Activated T-helper 1 cell treated with anti-CD3 and anti-CD28 coated beads, Interleukin-2, amount 50 U/mL, for 16 hours (primary cell): ENCODE measurements around the gene CFB.
A peak's percentile ranks its signal among the peaks of the same experiment; 100 is the strongest.
"Not testable (repeated sequence)": the region's sequence is repeated elsewhere in the genome, so short reads cannot be mapped to it uniquely, and the experiment has no call there.

Experiments
- DNase-seq, 2 donors: peaks; one replicate each; pipeline ENCODE4 v3.0.0-alpha.2; 2020; ENCODE audit warnings: low read depth in 1 of 2, low spot score in 1 of 2

Gene CFB

GRCh38 chr6:31970604-31971271 lies 24.8 kb downstream of the CFB start:
- no peak for DNase-seq

DNA sequence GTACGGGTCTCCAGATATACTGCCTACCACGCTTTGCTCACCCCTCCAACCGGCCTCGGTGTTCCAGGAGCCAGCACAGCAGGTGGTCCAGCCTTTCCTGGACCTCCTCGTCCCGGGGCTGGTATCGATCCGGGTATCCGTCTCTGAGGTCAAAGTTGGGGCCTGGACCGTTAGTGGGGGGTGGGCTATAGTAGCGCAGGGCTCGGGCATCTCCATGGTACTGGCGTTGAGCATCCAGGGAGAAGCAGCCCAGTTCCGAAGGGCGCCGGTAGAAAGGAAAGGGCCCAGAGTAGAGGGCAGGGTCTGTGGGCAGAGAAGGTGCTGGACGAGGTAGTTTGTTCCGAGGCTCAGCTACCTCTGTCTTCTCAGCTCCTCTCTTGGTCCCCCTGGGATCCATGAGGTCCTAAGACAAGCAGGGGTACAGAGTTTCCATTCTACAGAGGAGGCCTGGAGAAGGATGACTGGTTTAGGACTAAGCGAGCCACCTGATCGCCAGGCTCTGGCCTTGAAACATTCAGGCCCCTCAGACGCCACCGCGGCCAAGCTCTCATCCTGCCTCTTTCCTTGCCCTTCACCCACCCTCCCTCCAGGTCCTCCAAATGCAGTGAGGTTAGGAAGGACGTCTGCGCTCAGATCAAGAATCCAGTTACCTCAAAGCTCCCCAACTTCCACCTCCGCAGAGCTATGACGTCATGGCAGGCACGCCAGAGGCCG lies 25.5 kb downstream of the CFB start:
- no peak for DNase-seq

- DNase-seq: peak; percentile 86 to 96
These were observed 26.3 kb downstream of the CFB start, which contains the start of gene DXO for GRCh38 chr6:31971993-31972708. TSS of gene DXO (minus strand) at chr6:31972138. CDS start at chr6:31971675, 463 bp downstream.

DNA sequence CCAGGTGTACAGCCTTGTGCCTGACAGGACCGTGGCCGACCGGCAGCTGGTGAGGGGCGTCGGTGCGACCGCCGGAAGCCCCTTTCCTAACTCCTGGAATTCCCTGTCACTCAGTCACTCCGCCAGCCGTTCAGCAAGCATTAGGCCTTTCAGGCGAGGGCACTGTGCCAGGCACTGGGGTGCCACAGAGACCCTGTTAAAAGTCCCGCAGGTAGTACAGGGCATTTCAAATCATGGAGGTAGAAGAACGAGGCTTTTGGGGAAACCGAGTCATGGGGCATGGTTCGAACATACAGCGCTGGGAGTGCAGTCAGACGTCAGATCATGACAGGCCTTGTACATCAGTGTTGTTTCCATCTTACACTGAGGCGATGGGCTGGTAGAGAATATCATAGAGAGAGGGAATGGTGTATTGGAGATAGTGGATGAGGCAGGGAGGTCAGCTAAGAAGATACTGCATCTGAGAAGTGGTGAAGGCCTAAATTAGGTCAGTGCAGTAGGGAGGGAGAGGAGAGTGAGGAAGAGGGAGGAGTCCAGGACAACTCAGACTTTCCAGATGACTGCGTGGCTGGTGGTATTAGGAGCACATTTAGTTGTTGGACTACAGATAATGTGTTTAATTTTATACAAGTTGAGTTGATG lies 26.9 kb downstream of the CFB start:
- DNase-seq: no peak

DNA sequence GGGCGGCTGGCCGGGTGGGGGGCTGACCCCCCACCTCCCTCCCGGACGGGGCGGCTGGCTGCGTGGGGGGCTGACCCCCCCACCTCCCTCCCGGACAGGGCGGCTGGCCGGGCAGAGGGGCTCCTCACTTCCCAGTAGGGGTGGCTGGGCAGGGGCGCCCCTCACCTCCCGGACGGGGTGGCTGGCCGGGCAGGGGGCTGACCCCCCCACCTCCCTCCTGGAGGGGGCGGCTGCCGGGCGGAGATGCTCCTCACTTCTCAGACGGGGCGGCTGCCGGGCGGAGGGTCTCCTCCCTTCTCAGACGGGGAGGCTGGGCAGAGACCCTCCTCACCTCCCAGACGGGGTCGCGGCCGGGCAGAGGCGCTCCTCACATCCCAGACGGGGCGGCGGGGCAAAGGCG lies 30.2 kb downstream of the CFB start:
- DNase-seq: not testable (repeated sequence)

- no peak for DNase-seq
These were observed 32.0 kb downstream of the CFB start for GRCh38 chr6:31977816-31978431.

DNA sequence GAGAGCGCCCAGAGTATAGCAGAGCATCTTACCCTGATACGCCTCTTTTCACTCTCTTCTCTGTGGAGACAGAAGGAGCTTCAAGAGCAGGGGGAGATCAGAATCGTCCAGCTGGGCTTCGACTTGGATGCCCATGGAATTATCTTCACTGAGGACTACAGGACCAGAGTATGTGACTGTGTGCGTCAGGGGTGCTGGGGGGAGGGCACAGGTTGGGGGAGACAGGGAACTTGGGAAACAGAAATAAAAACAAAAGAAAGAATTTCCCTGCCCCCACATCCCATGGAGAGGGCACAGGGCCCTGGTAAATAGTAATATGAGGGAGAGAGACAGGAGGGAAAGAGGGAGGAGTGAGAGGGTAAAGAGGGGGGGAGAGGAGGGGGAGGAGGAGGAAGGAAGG lies 32.9 kb downstream of the CFB start:
- DNase-seq: no peak

GRCh38 chr6:31979238-31979898 lies 33.5 kb downstream of the CFB start:
- no peak for DNase-seq

- not testable (repeated sequence) for DNase-seq
These were observed 34.4 kb downstream of the CFB start for GRCh38 chr6:31980195-31980876.

GRCh38 chr6:31980998-31981397 lies 35.1 kb downstream of the CFB start:
- DNase-seq: not testable (repeated sequence)

- DNase-seq: not testable (repeated sequence)
These were observed 35.8 kb downstream of the CFB start, which contains the start of gene C4A for GRCh38 chr6:31981744-31982143. TSS of gene C4A (plus strand) at chr6:31982057. CDS start at chr6:31982108, 51 bp downstream.

DNA sequence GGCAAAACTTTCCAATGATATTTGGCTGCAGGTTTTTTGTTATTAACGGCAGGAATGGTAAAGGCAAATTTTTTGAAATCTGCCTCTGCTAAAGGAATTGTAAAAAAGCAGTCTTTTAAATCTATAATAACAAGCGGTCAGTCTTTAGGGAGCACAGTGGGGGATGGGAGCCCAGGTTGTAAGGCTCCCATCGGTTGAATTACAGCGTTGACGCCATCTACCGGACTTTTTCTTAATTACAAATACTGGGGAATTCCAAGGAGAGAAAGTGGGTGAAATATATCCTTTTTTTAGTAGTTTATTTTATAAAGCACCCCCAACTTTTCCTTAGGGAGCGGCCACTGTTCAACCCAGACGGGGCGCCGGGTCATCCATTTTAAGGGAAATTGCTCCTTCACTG lies 43.5 kb downstream of the CFB start:
- DNase-seq: not testable (repeated sequence)

DNA sequence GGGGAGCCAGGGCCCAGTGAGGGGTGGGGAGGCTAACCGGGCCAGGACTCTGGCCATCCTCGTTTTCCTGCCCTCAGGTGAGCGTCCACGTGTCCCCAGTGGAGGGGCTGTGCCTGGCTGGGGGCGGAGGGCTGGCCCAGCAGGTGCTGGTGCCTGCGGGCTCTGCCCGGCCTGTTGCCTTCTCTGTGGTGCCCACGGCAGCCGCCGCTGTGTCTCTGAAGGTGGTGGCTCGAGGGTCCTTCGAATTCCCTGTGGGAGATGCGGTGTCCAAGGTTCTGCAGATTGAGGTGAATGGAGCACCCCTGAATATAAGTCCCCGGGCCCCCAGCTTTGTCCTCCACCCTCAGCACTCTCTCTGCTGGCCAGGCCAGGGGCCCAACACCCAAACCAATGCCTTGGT lies 48.5 kb downstream of the CFB start:
- not testable (repeated sequence) for DNase-seq

GRCh38 chr6:31996385-31996784 lies 50.5 kb downstream of the CFB start:
- DNase-seq: not testable (repeated sequence)
